ENCODE results near the gene FASTKD3. TPM values are rescaled to one million over a fixed set of nuclear protein-coding genes. Genes with fewer than 3 reads are reported as not detected.
A peak's percentile ranks its signal among the peaks of the same experiment; 100 is the strongest.

The FASTKD3 gene
- total RNA-seq, 2 donors from 2014 or later = 4.6 TPM

DNA sequence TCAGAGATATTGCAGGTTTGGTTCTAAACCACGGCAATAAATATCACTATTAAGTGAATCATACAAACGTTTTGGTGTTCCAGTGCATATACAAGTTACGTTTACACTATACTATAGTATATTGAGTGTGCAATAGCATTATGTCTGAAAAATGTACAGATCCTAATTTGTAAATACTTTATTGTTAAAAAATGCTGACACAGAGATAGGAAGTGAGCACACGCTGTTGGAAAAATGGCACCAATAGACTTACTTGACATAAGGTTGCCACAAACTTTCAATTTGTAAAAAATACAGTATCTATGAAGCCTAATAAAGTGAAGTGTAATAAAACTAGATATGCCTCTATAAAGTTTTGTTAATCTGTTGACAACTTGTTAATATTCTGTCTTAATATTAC, 33.8 kb downstream of the FASTKD3 start:
- Histone ChIP-seq H3K27me3 (no peaks in the 10 kb centered on the region), H3K4me3 (no peak overlapping the region), H3K4me1 (no peaks in the 10 kb centered on the region), H3K27ac (no peak overlapping the region), H3K36me3 (no peaks in the 10 kb centered on the region), H3K9me3 (no peaks in the 10 kb centered on the region)
- TF ChIP-seq, protein P1, sequence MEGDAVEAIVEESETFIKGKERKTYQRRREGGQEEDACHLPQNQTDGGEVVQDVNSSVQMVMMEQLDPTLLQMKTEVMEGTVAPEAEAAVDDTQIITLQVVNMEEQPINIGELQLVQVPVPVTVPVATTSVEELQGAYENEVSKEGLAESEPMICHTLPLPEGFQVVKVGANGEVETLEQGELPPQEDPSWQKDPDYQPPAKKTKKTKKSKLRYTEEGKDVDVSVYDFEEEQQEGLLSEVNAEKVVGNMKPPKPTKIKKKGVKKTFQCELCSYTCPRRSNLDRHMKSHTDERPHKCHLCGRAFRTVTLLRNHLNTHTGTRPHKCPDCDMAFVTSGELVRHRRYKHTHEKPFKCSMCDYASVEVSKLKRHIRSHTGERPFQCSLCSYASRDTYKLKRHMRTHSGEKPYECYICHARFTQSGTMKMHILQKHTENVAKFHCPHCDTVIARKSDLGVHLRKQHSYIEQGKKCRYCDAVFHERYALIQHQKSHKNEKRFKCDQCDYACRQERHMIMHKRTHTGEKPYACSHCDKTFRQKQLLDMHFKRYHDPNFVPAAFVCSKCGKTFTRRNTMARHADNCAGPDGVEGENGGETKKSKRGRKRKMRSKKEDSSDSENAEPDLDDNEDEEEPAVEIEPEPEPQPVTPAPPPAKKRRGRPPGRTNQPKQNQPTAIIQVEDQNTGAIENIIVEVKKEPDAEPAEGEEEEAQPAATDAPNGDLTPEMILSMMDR (IDR thresholded peaks at IDR 0.05) = no peak
- DNase-seq (ENCODE audit: low spot score) = no peak

DNA sequence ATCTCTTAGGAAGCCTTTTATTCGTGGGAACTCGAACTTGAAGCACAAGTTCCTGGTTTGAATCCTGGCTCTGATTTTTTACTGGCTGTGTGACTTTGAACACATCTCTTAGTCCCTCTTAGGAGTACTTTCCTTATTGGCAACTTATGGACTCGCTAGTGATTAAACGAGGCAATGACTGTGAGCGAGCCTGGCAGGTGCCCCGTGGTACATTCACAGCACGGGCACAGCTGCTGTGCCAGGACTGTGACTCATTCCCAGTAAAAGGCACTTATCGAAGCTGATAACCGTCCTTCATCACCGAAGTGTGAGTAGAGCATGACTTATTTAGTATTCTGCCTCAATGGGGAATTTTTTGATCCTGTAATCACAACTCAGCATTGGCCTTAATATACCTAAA, 40.6 kb downstream of the FASTKD3 start:
- H3K36me3 ChIP-seq = no peaks in the 10 kb centered on the region
- no peaks in the 10 kb centered on the region for H3K4me1 ChIP-seq
- no peak overlapping the region for H3K27ac ChIP-seq
- DNase-seq (ENCODE audit: low spot score) = no peak
- H3K9me3 ChIP-seq = no peaks in the 10 kb centered on the region
- TF ChIP-seq, protein P1 (IDR thresholded peaks at IDR 0.05) = no peak
- no peak overlapping the region for H3K4me3 ChIP-seq
- no peaks in the 10 kb centered on the region for H3K27me3 ChIP-seq

DNA sequence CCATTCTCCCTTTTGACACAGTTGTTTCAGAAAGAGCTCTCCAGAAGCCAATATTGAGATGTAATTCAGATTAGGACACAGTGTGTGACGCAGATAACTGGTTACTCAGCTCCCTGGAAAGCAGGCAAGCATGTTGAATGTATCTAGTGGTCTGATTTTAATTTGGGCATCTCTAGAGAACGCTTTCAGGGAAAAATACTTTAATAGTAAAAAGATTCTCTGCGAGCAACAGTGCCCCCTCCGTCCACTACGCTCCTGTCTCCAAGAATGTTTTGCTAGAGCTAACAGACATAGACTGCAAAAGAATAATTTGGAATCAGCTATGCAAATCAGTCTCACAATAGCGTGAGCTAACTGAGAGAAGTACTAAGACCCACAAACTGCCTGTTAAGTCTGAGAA, 41.2 kb downstream of the FASTKD3 start:
- Histone ChIP-seq H3K9me3 (no peaks in the 10 kb centered on the region), H3K36me3 (no peaks in the 10 kb centered on the region), H3K4me1 (no peaks in the 10 kb centered on the region), H3K27ac (no peak overlapping the region), H3K4me3 (no peak overlapping the region), H3K27me3 (no peaks in the 10 kb centered on the region)
- no peak for DNase-seq (ENCODE audit: low spot score)
- TF ChIP-seq, protein P1 (IDR thresholded peaks at IDR 0.05) = peak in 1 of 2 donors; percentile 27

DNA sequence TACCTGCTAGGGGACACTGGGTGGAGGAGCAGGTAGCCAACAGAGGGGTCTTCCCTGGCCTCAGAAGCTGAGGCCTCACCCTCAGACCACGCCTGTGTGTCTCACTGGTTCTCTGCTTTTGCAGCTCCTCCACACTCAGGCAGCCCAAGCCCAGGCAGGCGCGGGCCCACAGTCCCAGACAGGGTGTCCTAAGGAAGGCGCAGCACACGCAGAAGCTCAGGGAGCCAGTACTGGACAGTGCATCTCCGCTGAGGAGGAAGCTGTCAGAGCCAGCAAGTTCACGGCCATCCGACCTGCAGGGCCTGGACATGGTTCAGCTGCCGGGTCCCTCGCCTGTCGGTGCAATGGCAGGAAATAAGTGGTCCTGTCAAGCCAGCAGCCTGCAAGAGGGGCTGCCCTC, 43.2 kb downstream of the FASTKD3 start:
- no peaks in the 10 kb centered on the region for H3K27me3 ChIP-seq
- H3K4me1 ChIP-seq = no peaks in the 10 kb centered on the region
- no peak overlapping the region for H3K27ac ChIP-seq
- H3K4me3 ChIP-seq = no peak overlapping the region
- H3K36me3 ChIP-seq = no peaks in the 10 kb centered on the region
- TF ChIP-seq, protein P1 (IDR thresholded peaks at IDR 0.05) = no peak
- no peak for DNase-seq (ENCODE audit: low spot score)
- no peaks in the 10 kb centered on the region for H3K9me3 ChIP-seq

DNA sequence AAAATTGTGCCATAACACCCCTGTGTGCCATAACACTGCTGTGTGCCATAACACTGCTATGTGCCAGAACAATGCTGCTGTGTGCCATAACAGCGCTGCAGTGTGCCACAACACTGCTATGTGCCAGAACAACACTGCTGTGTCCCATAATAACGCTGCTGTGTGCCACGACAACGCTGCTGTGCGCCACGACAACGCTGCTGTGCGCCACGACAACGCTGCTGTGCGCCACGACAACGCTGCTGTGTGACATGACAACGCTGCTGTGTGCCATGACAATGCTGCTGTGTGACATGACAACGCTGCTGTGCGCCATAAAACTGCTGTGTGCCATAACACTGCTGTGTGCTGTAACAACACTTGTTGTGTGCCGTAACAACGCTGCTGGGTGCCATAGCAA, 43.8 kb downstream of the FASTKD3 start:
- DNase-seq (ENCODE audit: low spot score) = no peak
- Histone ChIP-seq H3K4me3 (no peak overlapping the region), H3K27me3 (no peaks in the 10 kb centered on the region), H3K4me1 (no peaks in the 10 kb centered on the region), H3K9me3 (no peaks in the 10 kb centered on the region), H3K36me3 (no peaks in the 10 kb centered on the region), H3K27ac (no peak overlapping the region)
- TF ChIP-seq, protein P1 (IDR thresholded peaks at IDR 0.05) = no peak

DNA sequence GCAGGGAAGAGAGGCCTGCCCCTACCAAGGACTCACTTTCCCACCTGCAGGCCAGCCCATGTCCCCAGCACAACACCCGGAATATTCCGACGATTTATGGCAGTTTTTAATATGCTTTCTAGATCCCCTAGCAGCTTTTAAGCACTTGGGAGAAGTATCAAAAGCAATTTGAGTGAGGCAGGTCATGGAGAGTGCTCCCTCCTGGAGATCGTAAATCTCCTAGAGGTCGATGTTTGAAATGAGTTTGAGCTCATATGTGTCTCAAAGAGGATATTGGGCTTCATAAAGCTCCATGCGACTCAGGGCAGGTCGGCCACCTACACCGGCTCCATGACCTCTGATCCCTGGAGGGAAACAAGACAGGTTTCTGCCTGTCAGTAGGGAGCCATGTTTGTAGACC, 45.2 kb downstream of the FASTKD3 start:
- Histone ChIP-seq H3K27me3 (no peaks in the 10 kb centered on the region), H3K4me3 (no peak overlapping the region), H3K9me3 (no peaks in the 10 kb centered on the region), H3K36me3 (no peaks in the 10 kb centered on the region), H3K4me1 (no peaks in the 10 kb centered on the region), H3K27ac (no peak overlapping the region)
- TF ChIP-seq, protein P1 (IDR thresholded peaks at IDR 0.05) = no peak
- DNase-seq (ENCODE audit: low spot score) = no peak
